HCEC 1CT (cell line): ENCODE data around the gene USP17L5.
"Not testable (repeated sequence)": the region's sequence is repeated elsewhere in the genome, so short reads cannot be mapped to it uniquely, and the experiment has no call there.

Experiments used
- DNase-seq: peaks from one replicate; pipeline ENCODE4 v3.0.0-alpha.2; 2017

The USP17L5 gene

GRCh38 chr4:9339103-9339502 lies at the start of gene USP17L5:
USP17L5 (plus strand) TSS chr4:9339403; CDS start chr4:9339403, 0 bp downstream.
- DNase-seq = not testable (repeated sequence)

GRCh38 chr4:9324191-9324590 lies 15.0 kb upstream of the USP17L5 start:
- not testable (repeated sequence) for DNase-seq

GRCh38 chr4:9324865-9325264 lies 14.3 kb upstream of the USP17L5 start, which contains the start of gene USP17L24:
USP17L24 (plus strand) TSS chr4:9325165; CDS start chr4:9325165, 0 bp downstream.
- not testable (repeated sequence) for DNase-seq

- DNase-seq = not testable (repeated sequence)
These were observed 9.6 kb upstream of the USP17L5 start, which contains the start of gene USP17L25 for GRCh38 chr4:9329611-9330010. USP17L25 (plus strand) TSS chr4:9329911; CDS start chr4:9329911, 0 bp downstream.

GRCh38 chr4:9334358-9334757 lies 4.8 kb upstream of the USP17L5 start, which contains the start of gene USP17L26:
USP17L26 (plus strand) TSS chr4:9334658; CDS start chr4:9334658, 0 bp downstream.
- not testable (repeated sequence) for DNase-seq

- DNase-seq = not testable (repeated sequence)
These were observed 4.6 kb downstream of the USP17L5 start, which contains the start of gene USP17L27 for GRCh38 chr4:9343848-9344247. USP17L27 (plus strand) TSS chr4:9344148; CDS start chr4:9344148, 0 bp downstream.

GRCh38 chr4:9348593-9348992 lies 9.4 kb downstream of the USP17L5 start, which contains the start of gene USP17L28:
USP17L28 (plus strand) TSS chr4:9348893; CDS start chr4:9348893, 0 bp downstream.
- not testable (repeated sequence) for DNase-seq

- not testable (repeated sequence) for DNase-seq
These were observed 11.7 kb downstream of the USP17L5 start for GRCh38 chr4:9350866-9351265.

- not testable (repeated sequence) for DNase-seq
These were observed 14.1 kb downstream of the USP17L5 start, which contains the start of gene USP17L29 for GRCh38 chr4:9353338-9353737. USP17L29 (plus strand) TSS chr4:9353638; CDS start chr4:9353638, 0 bp downstream.

GRCh38 chr4:9362829-9363228 lies 23.6 kb downstream of the USP17L5 start, which contains the start of gene USP17L30:
USP17L30 (plus strand) TSS chr4:9363129; CDS start chr4:9363129, 0 bp downstream.
- not testable (repeated sequence) for DNase-seq

- DNase-seq = not testable (repeated sequence)
These were observed 40.7 kb downstream of the USP17L5 start for GRCh38 chr4:9379881-9380280.

GRCh38 chr4:9381012-9381534 lies 41.9 kb downstream of the USP17L5 start:
- DNase-seq = not testable (repeated sequence)

GRCh38 chr4:9384126-9384525 lies 44.9 kb downstream of the USP17L5 start:
- no peak for DNase-seq

- DNase-seq = not testable (repeated sequence)
These were observed 49.8 kb downstream of the USP17L5 start for GRCh38 chr4:9389001-9389400.
